ENCODE results near the gene PRKG1. TPM values are rescaled to one million over a fixed set of nuclear protein-coding genes. Genes with fewer than 3 reads are reported as not detected.

PRKG1 gene
- total and polyA plus RNA-seq, 2 of the 8 experiments (the other 6 are each of a cell fraction or from before 2014, with no cell fraction given): 4.2 to 15.2 TPM

- DNase-seq (ENCODE audit: low read depth in 1 of 2, low spot score in 2 of 2) (no peak), FAIRE-seq (no peak)
- Histone ChIP-seq H3K23me2 (ENCODE audit: low read depth, low read length) (no peaks in the 10 kb centered on the region), H4K8ac (ENCODE audit: extremely low read depth, insufficient read depth, low read length) (no peak overlapping the region), H2BK12ac (ENCODE audit: low read depth, low read length) (no peak overlapping the region), H3K4me2 (ENCODE audit: insufficient read depth in 1 of 2, low read depth in 2 of 2, low read length in 2 of 2) (no peak overlapping the region), H4K91ac (replicated peaks; ENCODE audit: insufficient read length, low read length) (no peak overlapping the region), H2BK120ac (replicated peaks; ENCODE audit: low read depth, low read length) (no peak overlapping the region), H3K27me3 (replicated peaks in 1 of 4; ENCODE audit: control insufficient read depth in 3 of 4, extremely low read depth in 1 of 4, insufficient read depth in 3 of 4, low read length in 3 of 4) (no peaks in the 10 kb centered on the region), H3K56ac (replicated peaks; ENCODE audit: insufficient read length, low read depth, low read length) (no peak overlapping the region), H4K5ac (ENCODE audit: insufficient read length, low read depth, low read length) (no peak overlapping the region), H3K79me2 (ENCODE audit: control insufficient read depth in 1 of 2, insufficient read depth in 2 of 2, low read length in 2 of 2) (no peaks in the 10 kb centered on the region), H3K36me3 (ENCODE audit: control insufficient read depth in 2 of 4, insufficient read depth in 4 of 4, low read length in 3 of 4) (no peaks in the 10 kb centered on the region), H2AK5ac (ENCODE audit: low read depth, low read length) (no peak overlapping the region), H3K9ac (replicated peaks in 1 of 4; ENCODE audit: extremely low read depth in 1 of 4, low read depth in 3 of 4, low read length in 3 of 4) (no peak overlapping the region), H3K27ac (ENCODE audit: low read depth, low read length) (no peak overlapping the region), H2BK15ac (ENCODE audit: low read length) (no peak overlapping the region), H3K9me3 (ENCODE audit: insufficient read depth in 2 of 2, low read depth in 1 of 2, low read length in 1 of 2) (no peaks in the 10 kb centered on the region), H2BK5ac (ENCODE audit: low read depth, low read length) (no peak overlapping the region), H3K79me1 (ENCODE audit: low read depth, low read length) (no peaks in the 10 kb centered on the region), H3K18ac (ENCODE audit: extremely low read depth, low read length) (no peak overlapping the region), H3K4me3 (ENCODE audit: extremely low read depth in 1 of 4, insufficient read depth in 2 of 4, low read depth in 3 of 4, low read length in 4 of 4) (no peak overlapping the region), H2AFZ (ENCODE audit: low read length) (no peak overlapping the region), H3K14ac (ENCODE audit: insufficient read length) (no peak overlapping the region), H3K4me1 (replicated peaks in 1 of 4; ENCODE audit: control insufficient read depth in 3 of 4, insufficient read depth in 4 of 4, low read length in 3 of 4) (peaks cover 0 to 5% (median 2%) of the 10 kb centered on the region in 4 experiments; a peak in 2 of 7 replicates), H2BK20ac (ENCODE audit: low read length) (no peak overlapping the region), H3K23ac (ENCODE audit: insufficient read length) (no peak overlapping the region), H4K20me1 (replicated peaks in 1 of 2; ENCODE audit: control insufficient read depth in 1 of 2, insufficient read depth in 2 of 2, low read length in 2 of 2) (no peaks in the 10 kb centered on the region), H3K4ac (replicated peaks; ENCODE audit: insufficient read length, low read depth, low read length) (no peak overlapping the region)
- ChIA-PET CTCF (ENCODE audit: partially characterized antibody) (interaction anchor here (1.0 kb wide), 1 partner anchor 11 kb away, joined by 3 read pairs; no protein-coding TSS in a partner anchor), POLR2A (ENCODE audit: partially characterized antibody) (interaction anchor here (0.6 to 1.2 kb wide), 2 partner anchors 208 to 811 kb away, joined by 3 read pairs; no protein-coding TSS in a partner anchor)
- 86% methylated on average over 2 of the region's 2 CpGs; no CpG with 5 or more reads in 1 of the 2 experiments for WGBS, 2 experiments (ENCODE audit: extremely low coverage in 1 of 2, insufficient coverage in 1 of 2, insufficient read length in 1 of 2, insufficient replicate concordance in 2 of 2, low coverage in 1 of 2, low lambda C conversion rate in 2 of 2, missing lambda C conversion rate in 1 of 2)
- no peak for TF ChIP-seq POU5F1 (IDR thresholded peaks at IDR 0.05; ENCODE audit: low read depth, low read length)
- TF ChIP-seq JUN (IDR thresholded peaks at IDR 0.05; ENCODE audit: low read depth, low read length): no peak
- no peak for TF ChIP-seq JUND (IDR thresholded peaks at IDR 0.05; ENCODE audit: low read length)
- TF ChIP-seq HDAC2 (IDR thresholded peaks at IDR 0.05; ENCODE audit: borderline replicate concordance in 1 of 2, low read depth in 2 of 2, low read length in 2 of 2): no peak
- TF ChIP-seq CREB1 (IDR thresholded peaks at IDR 0.05): no peak
- no peak for TF ChIP-seq PHF8 (conservative IDR thresholded peaks at IDR 0.05; ENCODE audit: low read depth, low read length)
- no peak for TF ChIP-seq RXRA (IDR thresholded peaks at IDR 0.05; ENCODE audit: insufficient read depth, low read depth, low read length)
- TF ChIP-seq CHD1 (IDR thresholded peaks at IDR 0.05; ENCODE audit: low read depth, low read length): no peak
- TF ChIP-seq EGR1 (IDR thresholded peaks at IDR 0.05; ENCODE audit: borderline replicate concordance, low read depth, low read length): no peak
- no peak for TF ChIP-seq POLR2AphosphoS5 (IDR thresholded peaks at IDR 0.05; ENCODE audit: low read depth, low read length)
- no peak for TF ChIP-seq YY1 (IDR thresholded peaks at IDR 0.05; ENCODE audit: low read depth, low read length)
- TF ChIP-seq RFX5 (IDR thresholded peaks at IDR 0.05; ENCODE audit: borderline replicate concordance, low read depth, low read length): no peak
- no peak for TF ChIP-seq MAFK (IDR thresholded peaks at IDR 0.05; ENCODE audit: low read depth, low read length)
- no peak for TF ChIP-seq MAX (IDR thresholded peaks at IDR 0.05)
- no peak for TF ChIP-seq SP1 (IDR thresholded peaks at IDR 0.05; ENCODE audit: low read depth, low read length)
- no peak for TF ChIP-seq TAF1 (IDR thresholded peaks at IDR 0.05; ENCODE audit: low read depth, low read length)
These were observed 1194.5 kb downstream of the PRKG1 start for GRCh38 chr10:52268790-52269189.

All from H1 (cell line).